Fibroblast of the aortic adventitia (primary cell): ENCODE measurements around the gene TBC1D22A. TPM values are rescaled to one million over a fixed set of nuclear protein-coding genes. Genes with fewer than 3 reads are reported as not detected.

ENCODE experiments used
- DNase-seq: peaks from one replicate; pipeline ENCODE4 v3.0.0-alpha.2; 2010; ENCODE audit warnings: low read depth
- H3K4me3 ChIP-seq: 2 replicates; pipeline ENCODE4 v1.5.1; 2011; ENCODE audit warnings: low read depth, mild to moderate bottlenecking, control low read depth, low read length, moderate library complexity
- CTCF ChIP-seq: IDR thresholded peaks from 2 replicates; pipeline ENCODE4 v1.5.1; 2011; ENCODE audit warnings: mild to moderate bottlenecking, low read length, control low read depth, inconsistent platforms; ENCODE audit not compliant: insufficient read depth
- total RNA-seq: library from RNA; depleted of rRNA; stranded (reverse); fragments of >200 nt; gene quantifications from 2 replicates; pipeline ENCODE4 v1.2.3, GENCODE V29; 2012; ENCODE audit warnings: low replicate concordance

TBC1D22A gene
- total RNA-seq, 1 donor, result 13.8 TPM

GRCh38 chr22:47157486-47158270 is 395.2 kb downstream of the TBC1D22A start:
- H3K4me3 ChIP-seq, result no peak overlapping the region
- no peak for TF ChIP-seq CTCF
- no peak for DNase-seq

GRCh38 chr22:47158457-47158856 is 396.0 kb downstream of the TBC1D22A start:
- DNase-seq, result no peak
- no peak overlapping the region for H3K4me3 ChIP-seq
- TF ChIP-seq CTCF, result no peak

DNA sequence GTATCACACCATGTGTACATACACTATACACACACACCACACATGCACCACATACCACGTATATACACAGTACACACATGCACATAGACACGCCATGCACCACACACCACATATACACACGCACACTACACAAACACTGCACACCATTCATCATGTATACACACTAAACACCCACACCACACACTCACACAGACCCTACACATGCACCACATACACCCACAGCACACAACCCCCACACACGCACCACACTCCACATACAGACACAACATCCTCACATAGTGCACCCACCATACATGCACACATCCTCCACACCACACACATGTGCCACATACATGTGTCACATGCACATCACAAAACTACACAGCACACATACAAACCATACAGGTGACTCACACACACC is 397.1 kb downstream of the TBC1D22A start:
- no peak for TF ChIP-seq CTCF
- H3K4me3 ChIP-seq, result no peak overlapping the region
- no peak for DNase-seq

DNA sequence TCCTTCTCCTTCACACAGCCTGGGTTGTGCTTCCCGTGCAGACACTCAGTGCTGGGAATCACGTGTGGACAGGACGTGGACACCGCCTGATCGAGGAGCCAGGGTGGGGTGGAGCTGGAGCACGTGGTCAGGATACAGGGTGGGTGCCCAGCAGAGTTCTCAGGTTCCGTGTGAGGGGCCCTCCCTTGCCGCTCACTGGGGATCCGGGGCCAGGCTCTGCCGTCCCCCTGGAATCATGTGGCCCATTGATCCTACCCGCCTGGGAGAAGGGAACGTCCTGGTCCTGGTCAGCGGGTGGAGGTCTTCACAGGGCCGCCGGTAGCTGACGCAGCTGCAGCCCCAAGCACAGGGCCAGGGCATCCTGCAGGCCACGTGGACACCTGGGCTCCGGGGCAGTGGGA is 397.7 kb downstream of the TBC1D22A start:
- no peak for DNase-seq
- no peak overlapping the region for H3K4me3 ChIP-seq
- TF ChIP-seq CTCF, result no peak

- no peak for TF ChIP-seq CTCF
- DNase-seq, result no peak
These were observed 398.5 kb downstream of the TBC1D22A start for GRCh38 chr22:47160781-47161520.

DNA sequence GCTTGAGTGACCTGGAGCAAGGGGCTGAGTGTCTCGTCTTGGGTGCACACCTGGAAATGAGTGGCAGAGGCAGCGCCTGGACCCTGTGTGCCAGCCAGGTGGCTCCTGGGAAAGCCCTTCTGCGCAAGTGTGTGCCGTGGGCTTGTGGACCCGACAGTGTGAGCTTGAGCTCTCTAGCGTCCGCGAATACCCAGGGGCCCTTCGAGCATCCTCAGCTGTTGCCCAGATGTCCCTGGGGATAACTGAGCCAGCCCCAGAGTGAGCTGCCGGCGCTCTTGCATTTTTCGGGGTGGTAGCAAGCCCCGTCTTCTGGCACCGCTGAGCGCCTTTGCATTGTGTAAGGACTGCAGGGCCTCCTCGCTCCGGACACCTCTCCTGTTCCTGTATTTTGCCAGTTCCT is 399.2 kb downstream of the TBC1D22A start:
- TF ChIP-seq CTCF, result no peak
- no peak overlapping the region for H3K4me3 ChIP-seq
- no peak for DNase-seq

More at GRCh38 chr22:47160781-47161520, 398.5 kb downstream of the TBC1D22A start:
- H3K4me3 ChIP-seq, result no peak overlapping the region
